H9 (cell line): ENCODE results near the gene F8. TPM values are rescaled to one million over a fixed set of nuclear protein-coding genes. Genes with fewer than 3 reads are reported as not detected.

Experiments used
- DNase-seq: peaks from one replicate; pipeline ENCODE4 v3.0.0-alpha.2; 2017
- H2AFZ ChIP-seq: one replicate; pipeline ENCODE4 v1.6.1; 2013; ENCODE audit warnings: mild to moderate bottlenecking, low read length, control low read depth, moderate library complexity
- H2AK5ac ChIP-seq: 2 replicates; pipeline ENCODE4 v1.6.1; 2013; ENCODE audit warnings: low read length, control low read depth, mixed read lengths; ENCODE audit not compliant: insufficient read length
- H2BK120ac ChIP-seq: one replicate; pipeline ENCODE4 v1.6.1; 2013; ENCODE audit warnings: low read depth, mild to moderate bottlenecking, low read length, control low read depth, inconsistent platforms; ENCODE audit not compliant: poor library complexity, severe bottlenecking
- H2BK12ac ChIP-seq: 2 replicates; pipeline ENCODE4 v1.6.1; 2013; ENCODE audit warnings: low read length, control low read depth, mixed read lengths, low read depth; ENCODE audit not compliant: insufficient read length
- H2BK15ac ChIP-seq: 2 replicates; pipeline ENCODE4 v1.6.1; 2013; ENCODE audit warnings: low read depth, low read length, control low read depth
- H2BK20ac ChIP-seq: one replicate; pipeline ENCODE4 v1.6.1; 2013; ENCODE audit warnings: low read depth, mild to moderate bottlenecking, low read length, control low read depth, inconsistent platforms; ENCODE audit not compliant: poor library complexity, severe bottlenecking
- H2BK5ac ChIP-seq: 2 replicates; pipeline ENCODE4 v1.6.1; 2013; ENCODE audit warnings: low read length, control low read depth, mixed read lengths; ENCODE audit not compliant: insufficient read length
- H3K14ac ChIP-seq: 2 replicates; pipeline ENCODE4 v1.6.1; 2013; ENCODE audit warnings: low read length, control low read depth; ENCODE audit not compliant: insufficient read depth
- H3K18ac ChIP-seq: 2 replicates; pipeline ENCODE4 v1.6.1; 2013; ENCODE audit warnings: low read depth, mild to moderate bottlenecking, mixed read lengths, low read length, control low read depth; ENCODE audit not compliant: insufficient read length
- H3K23ac ChIP-seq: 2 replicates; pipeline ENCODE4 v1.6.1; 2013; ENCODE audit warnings: low read length, control low read depth, mixed read lengths, low read depth; ENCODE audit not compliant: insufficient read length
- H3K23me2 ChIP-seq: 2 replicates; pipeline ENCODE4 v1.6.1; 2013; ENCODE audit warnings: low read depth, mild to moderate bottlenecking, mixed read lengths, low read length, control low read depth; ENCODE audit not compliant: insufficient read length, poor library complexity, severe bottlenecking
- H3K27ac ChIP-seq: 2 replicates; pipeline ENCODE4 v1.5.1; 2013; ENCODE audit warnings: low read length, control low read depth, mixed read lengths, low read depth; ENCODE audit not compliant: insufficient read length
- H3K27me3 ChIP-seq: 2 replicates; pipeline ENCODE4 v1.6.1; 2013; ENCODE audit warnings: low read length, control low read depth, inconsistent platforms; ENCODE audit not compliant: insufficient read depth
- H3K4ac ChIP-seq: 2 replicates; pipeline ENCODE4 v1.6.1; 2013; ENCODE audit warnings: low read depth, mild to moderate bottlenecking, control low read depth, inconsistent platforms, low read length, moderate library complexity
- H3K4me1 ChIP-seq: 2 replicates; pipeline ENCODE4 v1.6.1; 2013; ENCODE audit warnings: low read length, control low read depth, inconsistent platforms; ENCODE audit not compliant: insufficient read depth
- H3K4me2 ChIP-seq: 2 replicates; pipeline ENCODE4 v1.6.1; 2013; ENCODE audit warnings: low read length, control low read depth, mixed read lengths; ENCODE audit not compliant: insufficient read length, insufficient read depth
- H3K56ac ChIP-seq: 2 replicates; pipeline ENCODE4 v1.6.1; 2013; ENCODE audit warnings: low read depth, mild to moderate bottlenecking, mixed read lengths, low read length, control low read depth; ENCODE audit not compliant: insufficient read length
- H3K79me1 ChIP-seq: 2 replicates; pipeline ENCODE4 v1.6.1; 2013; ENCODE audit warnings: low read depth, mild to moderate bottlenecking, moderate library complexity, low read length, control low read depth, inconsistent platforms; ENCODE audit not compliant: insufficient read depth, poor library complexity, severe bottlenecking
- H3K79me2 ChIP-seq: 2 replicates; pipeline ENCODE4 v1.6.1; 2013; ENCODE audit warnings: low read length, control low read depth, inconsistent platforms; ENCODE audit not compliant: insufficient read depth
- H3K9ac ChIP-seq: 2 replicates; pipeline ENCODE4 v1.6.1; 2013; ENCODE audit warnings: low read length, control low read depth, mixed read lengths; ENCODE audit not compliant: insufficient read length; ENCODE audit errors: extremely low read depth
- H3K9me3 ChIP-seq: one replicate; pipeline ENCODE4 v1.6.1; 2013; ENCODE audit warnings: low read depth, low read length, inconsistent platforms; ENCODE audit not compliant: control insufficient read depth
- H3T11ph ChIP-seq: one replicate; pipeline ENCODE4 v1.6.1; 2013; ENCODE audit warnings: mild to moderate bottlenecking, low read length, control low read depth, inconsistent platforms
- H4K20me1 ChIP-seq: one replicate; pipeline ENCODE4 v1.6.1; 2013; ENCODE audit not compliant: control insufficient read depth, insufficient read length, insufficient read depth
- H4K5ac ChIP-seq: 2 replicates; pipeline ENCODE4 v1.6.1; 2013; ENCODE audit warnings: low read depth, mild to moderate bottlenecking, mixed read lengths, low read length, control low read depth; ENCODE audit not compliant: insufficient read length
- H4K8ac ChIP-seq: replicated peaks from 2 replicates; pipeline ENCODE4 v1.6.1; 2013; ENCODE audit warnings: low read length, control low read depth, mixed read lengths, low read depth; ENCODE audit not compliant: insufficient read length
- H4K91ac ChIP-seq: 2 replicates; pipeline ENCODE4 v1.6.1; 2013; ENCODE audit warnings: low read depth, mild to moderate bottlenecking, moderate library complexity, mixed read lengths, low read length, control low read depth; ENCODE audit not compliant: insufficient read length
- H3K27ac Mint-ChIP-seq, 3 experiments: 2 replicates in 2 of 3; 3 replicates in 1 of 3; pipeline ENCODE4 v1.8.0; 2020 to 2021; ENCODE audit warnings: mixed read lengths in 3 of 3, mild to moderate bottlenecking in 1 of 3, moderate library complexity in 1 of 3
- H3K27me3 Mint-ChIP-seq: 2 replicates; pipeline ENCODE4 v1.8.0; 2021; ENCODE audit warnings: low read depth, mild to moderate bottlenecking, moderate library complexity, mixed read lengths
- H3K36me3 Mint-ChIP-seq, 3 experiments: 2 replicates in 2 of 3; 3 replicates in 1 of 3; pipeline ENCODE4 v1.8.0; 2020 to 2021; ENCODE audit warnings: low read depth in 3 of 3, mixed read lengths in 3 of 3; ENCODE audit not compliant: insufficient read depth in 1 of 3
- H3K4me1 Mint-ChIP-seq, 2 experiments: 2 replicates each; pipeline ENCODE4 v1.8.0; 2020; ENCODE audit warnings: mixed read lengths in 2 of 2
- H3K4me3 Mint-ChIP-seq, 2 experiments: 2 replicates in 1 of 2; 3 replicates in 1 of 2; pipeline ENCODE4 v1.8.0; 2020 to 2021; ENCODE audit warnings: mild to moderate bottlenecking in 2 of 2, mixed read lengths in 2 of 2, moderate library complexity in 1 of 2
- H3K9me3 Mint-ChIP-seq, 2 experiments: 2 replicates in 1 of 2; 3 replicates in 1 of 2; pipeline ENCODE4 v1.8.0; 2020; ENCODE audit warnings: mild to moderate bottlenecking in 2 of 2, mixed read lengths in 2 of 2, moderate library complexity in 1 of 2
- CTCF ChIP-seq: fragments of 200-600 bp; sonication (generic); conservative IDR thresholded peaks from 3 replicates; pipeline ENCODE4 v1.8.0; 2021; ENCODE audit warnings: antibody characterized with exemption, mild to moderate bottlenecking
- WGBS: extraction: QIAGEN DNeasy Blood & Tissue Kit; methylation state at CpG from one replicate; pipeline ENCODE4 v1.1.7; 2013; ENCODE audit warnings: missing lambda C conversion rate, low lambda C conversion rate, mixed read lengths; ENCODE audit not compliant: insufficient read length; ENCODE audit errors: extremely low coverage; 5-methylcytosine and 5-hydroxymethylcytosine counted together
- total RNA-seq: library from RNA; stranded (reverse); gene quantifications from 2 replicates; pipeline ENCODE4 v1.2.1, GENCODE V29; 2021

Gene F8
- total RNA-seq, 1 experiment from 2014 or later, result 3.1 TPM

GRCh38 chrX:154990496-154990895, 32.0 kb downstream of the F8 start:
- H3K4me1 ChIP-seq, result no peaks in the 10 kb centered on the region
- no peak overlapping the region for H4K91ac ChIP-seq
- no peak overlapping the region for H3K56ac ChIP-seq
- no peak overlapping the region for H3K14ac ChIP-seq
- H2AK5ac ChIP-seq, result no peak overlapping the region
- H3K4me2 ChIP-seq, result no peak overlapping the region
- peaks cover 39% of the 10 kb centered on the region for H3K9me3 ChIP-seq
- H2BK12ac ChIP-seq, result no peak overlapping the region
- H3K9ac ChIP-seq, result no peak overlapping the region
- H3K4me1 Mint-ChIP-seq, result no peaks in the 10 kb centered on the region
- H3K79me1 ChIP-seq, result no peaks in the 10 kb centered on the region
- no peak overlapping the region for H2BK20ac ChIP-seq
- H3K23ac ChIP-seq, result no peak overlapping the region
- H3K9me3 Mint-ChIP-seq, result peaks cover 53 to 56% of the 10 kb centered on the region in 2 experiments
- H3K79me2 ChIP-seq, result no peaks in the 10 kb centered on the region
- no peak overlapping the region for H3K27ac ChIP-seq
- H4K8ac ChIP-seq, result no peak overlapping the region
- no peak overlapping the region for H4K5ac ChIP-seq
- H2BK120ac ChIP-seq, result no peak overlapping the region
- no peaks in the 10 kb centered on the region for H3K27me3 ChIP-seq
- H3T11ph ChIP-seq, result no peak overlapping the region
- no peak overlapping the region for H2BK15ac ChIP-seq
- no peak overlapping the region for H3K27ac Mint-ChIP-seq
- no peaks in the 10 kb centered on the region for H4K20me1 ChIP-seq
- no peak overlapping the region for H2BK5ac ChIP-seq
- no peaks in the 10 kb centered on the region for H3K27me3 Mint-ChIP-seq
- no peak overlapping the region for H2AFZ ChIP-seq
- TF ChIP-seq CTCF, result no peak
- peaks cover 0 to 3% (median 0%) of the 10 kb centered on the region in 3 experiments; a peak in 1 of 7 replicates for H3K36me3 Mint-ChIP-seq
- no CpG with 5 or more reads among the region's 3 CpGs for WGBS
- H3K23me2 ChIP-seq, result no peaks in the 10 kb centered on the region
- H3K18ac ChIP-seq, result no peak overlapping the region
- no peak overlapping the region for H3K4me3 Mint-ChIP-seq
- H3K4ac ChIP-seq, result no peak overlapping the region
- no peak for DNase-seq
